AG04449 (cell line): ENCODE results near the gene ANKRD22.

Experiments used
- CTCF ChIA-PET: fragments of 350-600 bp; formaldehyde crosslinking; extraction: SDS; loops from one replicate; lab custom pipeline; 2021; ENCODE audit warnings: antibody characterized with exemption; lab: Yijun Ruan, JAX
- POLR2A ChIA-PET: fragments of 400-600, 350-600 bp; formaldehyde crosslinking; extraction: SDS; loops from one replicate; lab custom pipeline; 2020; ENCODE audit warnings: antibody characterized with exemption, inconsistent platforms; lab: Yijun Ruan, JAX
- DNase-seq: peaks from one replicate; pipeline ENCODE4 v3.0.0-alpha.2; 2010; ENCODE audit warnings: low read depth, low spot score
- H3K4me3 ChIP-seq: 2 replicates; pipeline ENCODE4 v1.5.1; 2011; ENCODE audit warnings: low read depth, mild to moderate bottlenecking, control low read depth, low read length
- CTCF ChIP-seq: IDR thresholded peaks from one replicate; pipeline ENCODE4 v1.5.1; 2011; ENCODE audit warnings: mild to moderate bottlenecking, moderate library complexity, low read length, control low read depth, inconsistent platforms; ENCODE audit not compliant: insufficient read depth; ENCODE audit errors: missing control alignments

The ANKRD22 gene

GRCh38 chr10:88804083-88804812 is 47.4 kb downstream of the ANKRD22 start:
- H3K4me3 ChIP-seq: no peak overlapping the region
- CTCF ChIA-PET: interaction anchor here (0.9 to 2.0 kb wide), 10 partner anchors 8 to 239 kb away, joined by 3 to 9 read pairs (median 4); no protein-coding TSS in a partner anchor
- DNase-seq: no peak
- TF ChIP-seq CTCF: no peak
- POLR2A ChIA-PET: interaction anchor here (0.6 kb wide), 1 partner anchor 117 kb away, joined by 3 read pairs; no protein-coding TSS in a partner anchor

GRCh38 chr10:88803641-88804040 is 48.0 kb downstream of the ANKRD22 start:
- CTCF ChIA-PET: interaction anchor here (1.2 to 2.0 kb wide), 6 partner anchors 9 to 238 kb away, joined by 3 to 5 read pairs (median 4); no protein-coding TSS in a partner anchor
- no peak for TF ChIP-seq CTCF
- H3K4me3 ChIP-seq: no peak overlapping the region
- POLR2A ChIA-PET: no interaction called here
- no peak for DNase-seq

GRCh38 chr10:88802523-88803285 is 48.9 kb downstream of the ANKRD22 start, which contains the start of gene LIPM:
Gene LIPM (plus strand): TSS chr10:88802730. CDS start chr10:88802897, 167 bp downstream.
- no peak for DNase-seq
- POLR2A ChIA-PET: no interaction called here
- TF ChIP-seq CTCF: no peak
- H3K4me3 ChIP-seq: no peak within 1 kb of the TSS
- CTCF ChIA-PET: interaction anchor here (1.2 to 1.7 kb wide), 4 partner anchors 10 to 237 kb away, joined by 3 to 5 read pairs (median 4); no protein-coding TSS in a partner anchor

- peak; percentile 49 for DNase-seq
- CTCF ChIA-PET: interaction anchor here (1.7 to 4.3 kb wide), 4 partner anchors 9 to 235 kb away, joined by 4 to 26 read pairs (median 12); no protein-coding TSS in a partner anchor
- POLR2A ChIA-PET: no interaction called here
- no peak overlapping the region for H3K4me3 ChIP-seq
- no peak for TF ChIP-seq CTCF
Observed at GRCh38 chr10:88800152-88801125, 51.2 kb downstream of the ANKRD22 start.

- CTCF ChIA-PET: interaction anchor here (0.9 to 2.6 kb wide), 7 partner anchors 10 to 229 kb away, joined by 3 to 13 read pairs (median 4); no protein-coding TSS in a partner anchor
- H3K4me3 ChIP-seq: no peak overlapping the region
- no peak for DNase-seq
- POLR2A ChIA-PET: no interaction called here
- TF ChIP-seq CTCF: no peak
Observed at GRCh38 chr10:88794731-88795130, 56.9 kb downstream of the ANKRD22 start.
